Stimulated activated effector memory CD8-positive, alpha-beta T cell treated with anti-CD3 and anti-CD28 coated beads, Interleukin-12 subunit alpha, Interleukin-12 subunit beta, amount 100 ng/mL, for 72 hours (primary cell): Measurements from ENCODE around the gene HOXA1.

ENCODE experiments used
- ATAC-seq: fragments of 150-1000 bp; cut with Tn5 transposase; 2 replicates; pipeline ENCODE4 v1.10.0; 2021
- DNase-seq, 2 donors: peaks; one replicate each; pipeline ENCODE4 v3.0.0; 2021 to 2022; ENCODE audit warnings: low spot score in 2 of 2
- H3K27ac Mint-ChIP-seq: one replicate; pipeline ENCODE4 v1.8.0; 2022; ENCODE audit warnings: mild to moderate bottlenecking, mixed read lengths
- H3K36me3 Mint-ChIP-seq: one replicate; pipeline ENCODE4 v1.8.0; 2022; ENCODE audit warnings: mild to moderate bottlenecking, mixed read lengths
- H3K4me1 Mint-ChIP-seq: one replicate; pipeline ENCODE4 v1.8.0; 2022; ENCODE audit warnings: mixed read lengths
- H3K4me3 Mint-ChIP-seq: one replicate; pipeline ENCODE4 v1.8.0; 2022; ENCODE audit warnings: mild to moderate bottlenecking, mixed read lengths
- H3K9me3 Mint-ChIP-seq: one replicate; pipeline ENCODE4 v1.8.0; 2022; ENCODE audit warnings: mixed read lengths

HOXA1 gene

GRCh38 chr7:27095897-27096767, at the start of gene HOXA1:
Gene HOXA1, minus strand, starts transcription at chr7:27096000. Its CDS starts 88 bp downstream, at chr7:27095912.
- H3K9me3 Mint-ChIP-seq, result no peaks in the 10 kb centered on the region
- DNase-seq (peak; percentile 56 to 80), ATAC-seq (peak; percentile 93)
- H3K36me3 Mint-ChIP-seq, result peaks cover 14% of the 10 kb centered on the region
- peak within 1 kb of the TSS; percentile 70 for H3K27ac Mint-ChIP-seq
- H3K4me1 Mint-ChIP-seq, result peaks cover 46% of the 10 kb centered on the region
- H3K4me3 Mint-ChIP-seq, result peak within 1 kb of the TSS; percentile 78

DNA sequence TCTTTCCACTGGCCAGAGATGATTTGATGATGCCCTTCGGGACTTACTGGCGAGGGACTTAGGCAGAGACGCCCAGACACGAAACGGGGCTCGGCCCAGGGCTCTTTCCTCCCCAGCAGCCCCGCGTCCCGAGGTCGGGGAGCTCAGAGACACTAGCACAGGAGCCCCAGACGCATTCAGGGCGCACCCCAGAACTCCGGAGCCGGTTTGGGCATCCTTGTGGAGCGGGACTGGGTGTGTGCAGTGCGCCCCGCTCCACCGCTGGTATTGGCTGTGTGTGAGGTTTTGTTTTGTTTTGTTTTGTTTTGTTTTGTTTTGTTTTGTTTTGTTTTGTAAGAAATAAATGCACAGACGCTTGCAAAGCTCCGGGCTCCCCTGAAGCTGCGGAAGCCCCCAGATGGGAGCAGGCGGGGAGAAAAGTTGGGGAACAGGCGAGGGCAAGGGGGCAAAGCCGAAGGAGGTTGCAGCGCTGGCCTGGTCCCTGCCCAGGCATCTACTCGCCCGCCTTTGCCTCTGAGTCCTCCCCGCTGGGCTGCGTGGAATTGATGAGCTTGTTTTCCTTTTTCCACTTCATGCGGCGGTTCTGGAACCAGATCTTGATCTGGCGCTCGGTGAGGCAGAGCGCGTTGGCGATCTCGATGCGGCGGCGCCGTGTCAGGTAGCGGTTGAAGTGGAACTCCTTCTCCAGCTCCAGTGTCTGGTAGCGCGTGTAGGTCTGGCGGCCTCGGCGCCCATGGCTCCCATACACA, 49.5 kb upstream of the HOXA1 start:
- ATAC-seq, result no peak
- DNase-seq, result no peak
- Mint-ChIP-seq H3K9me3 (no peaks in the 10 kb centered on the region), H3K27ac (no peak overlapping the region), H3K4me3 (no peak overlapping the region), H3K36me3 (no peaks in the 10 kb centered on the region), H3K4me1 (peaks cover 8% of the 10 kb centered on the region)

DNA sequence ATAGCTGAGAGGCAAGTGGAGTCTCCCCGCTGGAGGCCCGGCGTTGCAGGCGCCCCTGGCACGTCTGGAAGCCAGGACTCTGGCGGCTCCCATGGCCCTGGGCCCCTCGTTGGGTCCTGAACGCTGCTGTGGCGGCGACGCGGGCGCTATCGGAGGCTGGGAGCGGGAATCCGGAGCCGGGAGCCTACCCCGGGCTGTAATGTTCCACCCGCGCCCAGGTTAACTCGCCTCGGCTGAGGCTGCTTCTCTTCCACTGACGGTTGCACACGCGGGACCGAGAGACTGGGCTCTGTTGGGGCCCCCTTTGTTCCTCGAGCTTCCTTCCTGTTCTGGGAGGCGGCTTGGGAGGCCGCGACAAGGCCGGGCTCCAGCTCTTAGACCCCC, 49.0 kb upstream of the HOXA1 start:
- ATAC-seq, result no peak
- no peaks in the 10 kb centered on the region for H3K36me3 Mint-ChIP-seq
- DNase-seq, result no peak
- H3K4me3 Mint-ChIP-seq, result no peak overlapping the region
- no peaks in the 10 kb centered on the region for H3K9me3 Mint-ChIP-seq
- peaks cover 6% of the 10 kb centered on the region for H3K4me1 Mint-ChIP-seq
- no peak overlapping the region for H3K27ac Mint-ChIP-seq

DNA sequence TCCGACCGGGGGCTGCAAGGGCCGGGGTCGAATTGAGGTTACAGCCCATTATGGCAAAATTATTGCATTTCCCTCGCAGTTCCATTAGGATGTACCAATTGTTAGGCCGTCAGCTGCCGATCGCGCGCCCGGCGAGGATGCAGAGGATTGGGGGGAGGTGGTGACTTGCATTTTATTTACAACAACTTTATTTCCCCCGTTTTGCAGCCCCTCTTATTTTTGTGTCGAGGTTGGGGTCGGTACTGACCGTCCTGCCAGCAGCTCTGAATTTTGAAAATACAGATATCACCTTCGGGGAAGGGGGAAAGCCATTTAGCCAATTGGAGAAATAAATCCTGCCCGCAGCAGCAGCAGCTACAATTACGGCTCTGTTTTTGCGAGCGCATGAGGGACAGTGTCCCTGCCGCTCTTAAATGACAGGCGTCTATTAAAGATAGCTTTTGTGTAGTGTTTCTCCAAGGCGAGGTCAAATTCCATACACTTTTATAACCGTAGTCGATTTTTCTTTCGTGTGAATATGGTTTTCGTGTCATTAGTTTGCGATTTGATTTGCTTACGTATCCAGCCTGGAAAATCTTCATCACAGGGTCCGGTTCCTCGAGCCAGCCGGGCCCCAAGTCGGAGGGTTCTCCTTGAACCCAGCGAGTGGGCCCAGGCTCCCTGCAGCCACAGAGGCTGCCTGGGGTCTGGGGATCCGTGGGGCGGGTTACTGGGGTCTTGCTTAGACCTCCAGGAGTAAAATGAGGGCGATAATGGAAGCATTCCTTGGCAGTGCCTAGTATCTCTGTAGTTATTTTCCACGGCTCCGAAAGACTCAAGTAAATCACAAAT, 48.4 kb upstream of the HOXA1 start:
- H3K9me3 Mint-ChIP-seq, result no peaks in the 10 kb centered on the region
- peaks cover 6% of the 10 kb centered on the region for H3K4me1 Mint-ChIP-seq
- ATAC-seq, result no peak
- H3K4me3 Mint-ChIP-seq, result no peak overlapping the region
- H3K27ac Mint-ChIP-seq, result no peak overlapping the region
- no peaks in the 10 kb centered on the region for H3K36me3 Mint-ChIP-seq
- no peak for DNase-seq

- Mint-ChIP-seq H3K9me3 (no peaks in the 10 kb centered on the region), H3K4me1 (peaks cover 5% of the 10 kb centered on the region), H3K36me3 (no peaks in the 10 kb centered on the region), H3K27ac (no peak within 1 kb of the TSS), H3K4me3 (no peak within 1 kb of the TSS)
- DNase-seq (no peak), ATAC-seq (no peak)
Observed at GRCh38 chr7:27143023-27143949, 47.5 kb upstream of the HOXA1 start, which contains the start of gene HOXA5. Gene HOXA5, minus strand, starts transcription at chr7:27143681. Its CDS starts 74 bp downstream, at chr7:27143607.

DNA sequence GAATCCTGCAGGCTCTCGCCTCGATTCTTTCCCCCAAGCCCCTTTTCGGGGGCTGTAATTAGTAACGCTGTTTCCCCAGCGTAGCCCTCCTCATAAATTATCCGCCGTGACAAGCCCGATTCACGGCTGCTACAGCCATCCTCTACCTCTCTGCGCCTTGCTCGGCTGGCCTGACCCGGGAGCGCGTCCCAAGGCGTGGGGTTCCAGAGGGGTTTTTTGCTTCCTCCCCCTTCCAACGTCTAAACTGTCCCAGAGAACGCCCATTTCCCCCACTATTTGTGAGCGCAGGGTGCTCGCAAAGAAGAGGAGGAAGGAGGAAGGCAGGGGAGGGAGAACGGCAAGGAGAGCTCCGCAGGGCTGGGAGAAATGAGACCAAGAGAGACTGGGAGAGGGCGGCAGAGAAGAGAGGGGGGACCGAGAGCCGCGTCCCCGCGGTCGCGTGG, 46.8 kb upstream of the HOXA1 start:
- no peaks in the 10 kb centered on the region for H3K4me1 Mint-ChIP-seq
- ATAC-seq (no peak), DNase-seq (no peak)
- H3K36me3 Mint-ChIP-seq, result no peaks in the 10 kb centered on the region
- no peak overlapping the region for H3K4me3 Mint-ChIP-seq
- H3K27ac Mint-ChIP-seq, result no peak overlapping the region
- no peaks in the 10 kb centered on the region for H3K9me3 Mint-ChIP-seq

DNA sequence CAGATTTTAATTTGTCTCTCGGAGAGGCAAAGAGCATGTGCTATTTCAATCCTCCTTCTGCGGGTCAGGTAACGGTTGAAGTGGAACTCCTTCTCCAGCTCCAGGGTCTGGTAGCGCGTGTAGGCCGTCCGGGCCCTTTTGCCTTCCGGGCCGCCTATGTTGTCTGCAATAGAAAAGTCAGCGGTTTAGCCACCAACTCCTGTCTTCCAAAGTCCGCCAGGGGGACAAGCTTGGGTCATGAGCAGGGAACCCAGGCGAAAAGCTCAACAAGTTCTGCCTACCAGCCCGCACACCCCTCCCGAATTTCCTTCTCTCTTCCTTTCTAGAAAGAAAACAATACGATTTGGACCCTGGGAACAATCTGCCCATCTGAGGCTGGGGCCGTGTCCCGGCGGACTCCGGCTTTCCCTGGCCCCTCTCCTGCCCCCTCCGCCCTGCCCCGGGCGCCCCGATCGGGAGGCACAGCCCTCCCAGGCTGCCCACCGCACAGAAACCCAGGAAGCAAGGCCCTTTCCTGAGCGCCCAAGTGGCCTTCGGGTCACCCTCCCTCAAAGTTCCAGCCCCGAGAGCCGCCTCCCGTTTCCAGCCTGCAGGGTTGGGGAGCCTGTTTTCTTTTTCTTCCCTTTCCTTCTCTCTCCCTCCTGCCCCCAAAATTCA, 46.3 kb upstream of the HOXA1 start:
- ATAC-seq (no peak), DNase-seq (no peak)
- no peaks in the 10 kb centered on the region for H3K36me3 Mint-ChIP-seq
- H3K4me1 Mint-ChIP-seq, result no peaks in the 10 kb centered on the region
- H3K27ac Mint-ChIP-seq, result no peak overlapping the region
- H3K9me3 Mint-ChIP-seq, result no peaks in the 10 kb centered on the region
- no peak overlapping the region for H3K4me3 Mint-ChIP-seq

DNA sequence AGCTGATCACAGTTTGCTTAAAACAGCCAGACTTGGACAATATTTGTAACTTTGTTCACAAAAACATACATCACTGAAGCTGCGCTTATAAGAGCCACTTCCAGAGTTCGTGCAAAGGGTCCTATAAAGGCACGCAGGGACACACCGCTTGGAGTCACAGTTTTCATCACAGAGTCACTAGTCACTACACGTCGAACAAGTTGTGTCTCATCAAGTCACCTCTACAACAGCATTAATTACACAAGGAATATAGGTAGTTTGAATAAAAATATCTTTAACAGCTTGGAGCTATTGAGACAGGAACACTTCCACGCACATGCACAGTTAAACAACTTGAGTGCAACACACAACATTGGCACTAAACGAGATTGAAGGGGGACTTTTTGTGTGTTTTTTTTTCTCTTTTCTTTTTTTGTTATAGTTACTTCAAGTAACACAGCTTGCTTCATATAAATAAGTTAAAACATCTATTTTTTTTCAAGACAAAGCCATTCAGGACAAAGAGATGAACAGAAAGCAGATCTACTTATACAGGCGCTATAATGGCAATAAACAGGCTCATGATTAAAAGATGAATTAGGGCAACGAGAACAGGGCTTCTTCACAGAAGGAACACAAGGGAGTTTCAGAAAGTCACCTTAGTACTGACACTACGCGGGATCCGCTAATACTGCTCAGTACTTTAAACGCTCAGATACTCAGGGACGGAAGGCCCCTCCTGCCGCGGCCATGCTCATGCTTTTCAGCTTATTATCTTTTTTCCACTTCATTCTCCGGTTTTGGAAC, 45.5 kb upstream of the HOXA1 start:
- Mint-ChIP-seq H3K27ac (no peak overlapping the region), H3K36me3 (no peaks in the 10 kb centered on the region), H3K4me3 (no peak overlapping the region), H3K9me3 (no peaks in the 10 kb centered on the region), H3K4me1 (peaks cover under 1% of the 10 kb centered on the region)
- DNase-seq, result no peak
- no peak for ATAC-seq

DNA sequence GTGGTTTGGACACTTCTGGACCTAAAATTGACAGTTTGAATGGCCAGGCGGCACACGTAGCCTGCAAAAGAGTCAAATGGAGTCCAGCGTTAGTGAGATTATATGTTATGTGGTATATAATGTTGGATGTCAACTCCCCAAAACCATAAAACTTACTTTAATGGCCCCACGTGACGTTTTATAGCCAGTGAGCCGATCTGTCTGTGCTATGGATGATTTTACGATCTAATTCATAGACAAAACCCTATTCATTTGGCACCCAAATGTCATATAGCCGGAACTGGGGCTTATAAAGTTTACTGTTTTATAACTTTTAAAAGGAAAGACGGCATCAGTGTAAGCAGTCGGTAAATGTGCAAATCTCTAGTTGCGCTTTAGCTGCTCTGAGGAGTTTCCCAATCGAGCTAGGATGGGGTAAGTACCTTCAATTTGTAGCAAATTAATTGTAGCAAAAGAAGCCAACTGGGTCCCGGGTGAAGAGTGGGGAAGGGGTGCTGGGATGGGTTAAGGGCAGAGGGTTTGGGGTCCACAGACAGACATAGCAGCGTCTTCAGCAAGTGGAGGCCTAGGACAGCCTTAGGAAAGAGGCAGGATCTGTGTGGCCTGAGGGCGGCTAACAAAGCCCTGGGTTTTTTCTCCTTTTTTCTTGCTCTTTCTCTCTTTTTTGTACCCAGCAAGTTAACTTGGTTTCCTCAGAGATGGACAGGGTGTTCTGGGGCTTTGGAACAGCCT, 44.5 kb upstream of the HOXA1 start:
- Mint-ChIP-seq H3K4me1 (peaks cover 10% of the 10 kb centered on the region), H3K27ac (no peak overlapping the region), H3K4me3 (no peak overlapping the region), H3K9me3 (no peaks in the 10 kb centered on the region), H3K36me3 (no peaks in the 10 kb centered on the region)
- DNase-seq, result no peak
- no peak for ATAC-seq

DNA sequence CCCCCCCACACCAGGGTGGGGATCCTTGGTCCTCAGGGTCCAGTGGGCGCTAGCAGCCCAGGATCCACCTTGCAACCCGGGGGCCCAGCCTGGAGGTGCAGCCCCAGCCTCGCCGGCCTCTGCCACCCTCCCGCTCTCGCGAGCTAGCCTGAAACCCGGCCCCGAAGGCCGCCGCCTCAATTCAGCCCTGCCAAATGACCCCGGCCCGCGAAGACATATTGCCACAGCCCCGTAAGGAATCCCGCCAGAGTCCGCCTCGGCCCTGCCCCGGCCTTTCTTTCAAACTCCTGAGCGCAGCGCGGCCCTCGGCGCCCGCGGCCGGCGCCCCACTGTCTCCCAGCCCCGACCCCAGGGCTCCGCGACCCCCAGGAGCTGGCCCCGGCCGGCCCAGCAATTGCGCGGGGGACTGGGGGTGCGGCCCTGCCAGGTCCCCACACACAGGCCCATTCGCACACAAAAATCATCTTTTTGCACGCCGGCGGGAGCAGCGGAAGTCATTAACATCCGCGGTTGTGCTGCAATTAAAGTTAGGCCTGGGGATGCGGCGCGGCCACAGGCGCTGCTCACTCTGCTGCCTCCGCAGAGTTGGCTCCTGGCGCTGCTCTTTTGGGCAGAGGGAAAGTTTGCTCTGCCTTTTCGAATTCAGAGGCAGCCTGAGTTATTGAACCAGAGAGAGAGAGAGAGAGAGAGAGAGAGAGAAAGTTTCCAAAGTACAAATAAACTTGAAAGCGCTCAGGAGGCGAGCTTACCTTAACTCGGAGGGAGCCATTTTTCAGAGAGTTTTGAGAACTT, 43.7 kb upstream of the HOXA1 start:
- Mint-ChIP-seq H3K4me1 (peaks cover 18% of the 10 kb centered on the region), H3K27ac (no peak overlapping the region), H3K4me3 (no peak overlapping the region), H3K36me3 (no peaks in the 10 kb centered on the region), H3K9me3 (no peaks in the 10 kb centered on the region)
- no peak for ATAC-seq
- DNase-seq, result no peak

DNA sequence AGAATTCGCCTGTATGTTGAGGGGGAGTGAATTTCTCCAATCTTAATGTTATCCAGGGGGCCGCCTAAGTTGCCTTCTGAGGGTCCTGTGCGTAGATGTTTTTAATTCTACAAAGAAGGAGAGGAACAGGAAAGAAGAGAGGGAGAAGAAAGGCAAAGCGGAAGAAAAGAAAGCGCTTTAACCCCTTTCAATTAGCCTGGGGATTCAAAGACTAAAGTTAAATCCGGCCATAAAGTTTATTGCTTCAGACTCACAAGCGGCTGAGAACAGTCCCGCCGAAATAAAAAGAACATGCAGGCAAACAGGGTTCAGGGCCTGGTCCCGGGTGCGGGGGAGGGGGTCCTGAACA, 43.2 kb upstream of the HOXA1 start:
- no peak for ATAC-seq
- H3K36me3 Mint-ChIP-seq, result no peaks in the 10 kb centered on the region
- no peak overlapping the region for H3K4me3 Mint-ChIP-seq
- H3K27ac Mint-ChIP-seq, result no peak overlapping the region
- DNase-seq, result no peak
- H3K4me1 Mint-ChIP-seq, result peaks cover 23% of the 10 kb centered on the region
- no peaks in the 10 kb centered on the region for H3K9me3 Mint-ChIP-seq

- Mint-ChIP-seq H3K4me1 (peaks cover 25% of the 10 kb centered on the region), H3K9me3 (no peaks in the 10 kb centered on the region), H3K27ac (no peak overlapping the region), H3K36me3 (no peaks in the 10 kb centered on the region), H3K4me3 (no peak overlapping the region)
- ATAC-seq (no peak), DNase-seq (no peak)
Observed at GRCh38 chr7:27138472-27138871, 42.7 kb upstream of the HOXA1 start.
